Neural progenitor cell (in vitro differentiated cells): ENCODE measurements around the gene YAP1. TPM values are rescaled to one million over a fixed set of nuclear protein-coding genes. Genes with fewer than 3 reads are reported as not detected.

ENCODE experiments used
- DNase-seq: peaks from one replicate; pipeline ENCODE4 v3.0.0-alpha.2; 2016; ENCODE audit warnings: low spot score
- H2AFZ ChIP-seq: fragments of 200-600 bp; sonication (generic); replicated peaks from 2 replicates; pipeline ENCODE4 v1.6.1; 2016; ENCODE audit warnings: antibody characterized with exemption
- H3F3A ChIP-seq: fragments of 200-600 bp; sonication (generic); 2 replicates; pipeline ENCODE4 v1.6.1; 2016; ENCODE audit warnings: antibody characterized with exemption, low read depth
- H3K27ac ChIP-seq: fragments of 200-600 bp; sonication (generic); 2 replicates; pipeline ENCODE4 v1.5.1; 2016; ENCODE audit warnings: mild to moderate bottlenecking
- H3K27me3 ChIP-seq: fragments of 200-600 bp; sonication (generic); 2 replicates; pipeline ENCODE4 v1.6.1; 2016; ENCODE audit warnings: mild to moderate bottlenecking, moderate library complexity
- H3K36me3 ChIP-seq: fragments of 200-600 bp; sonication (generic); 2 replicates; pipeline ENCODE4 v1.5.1; 2016
- H3K4me1 ChIP-seq: fragments of 200-600 bp; sonication (generic); 2 replicates; pipeline ENCODE4 v1.6.1; 2016; ENCODE audit warnings: mixed run types
- H3K4me2 ChIP-seq: fragments of 200-600 bp; sonication (generic); 2 replicates; pipeline ENCODE4 v1.6.1; 2016
- H3K4me3 ChIP-seq: fragments of 200-600 bp; sonication (generic); 2 replicates; pipeline ENCODE4 v1.5.1; 2016
- H3K79me2 ChIP-seq: fragments of 200-600 bp; sonication (generic); 2 replicates; pipeline ENCODE4 v1.6.1; 2016; ENCODE audit warnings: low read depth
- H3K9ac ChIP-seq: fragments of 200-600 bp; sonication (generic); 2 replicates; pipeline ENCODE4 v1.6.1; 2016
- H3K9me3 ChIP-seq: fragments of 200-600 bp; sonication (generic); 2 replicates; pipeline ENCODE4 v1.5.1; 2016; ENCODE audit warnings: low read depth
- H4K20me1 ChIP-seq: fragments of 200-600 bp; sonication (generic); 2 replicates; pipeline ENCODE4 v1.6.1; 2016; ENCODE audit warnings: low read depth
- H3K27ac Mint-ChIP-seq: 3 replicates; pipeline ENCODE4 v1.8.0; 2021; ENCODE audit warnings: mixed read lengths
- H3K27me3 Mint-ChIP-seq: 2 replicates; pipeline ENCODE4 v1.8.0; 2022; ENCODE audit warnings: low read depth, mild to moderate bottlenecking, inconsistent platforms, moderate library complexity, mixed read lengths; ENCODE audit not compliant: insufficient read depth
- H3K36me3 Mint-ChIP-seq: 3 replicates; pipeline ENCODE4 v1.8.0; 2021; ENCODE audit warnings: mixed read lengths
- H3K4me1 Mint-ChIP-seq: 3 replicates; pipeline ENCODE4 v1.8.0; 2021; ENCODE audit warnings: mixed read lengths
- H3K4me3 Mint-ChIP-seq: 3 replicates; pipeline ENCODE4 v1.8.0; 2021; ENCODE audit warnings: mild to moderate bottlenecking, moderate library complexity, mixed read lengths
- H3K9me3 Mint-ChIP-seq: 3 replicates; pipeline ENCODE4 v1.8.0; 2020; ENCODE audit warnings: mixed read lengths
- EZH2 ChIP-seq: fragments of 200-600 bp; sonication (generic); IDR thresholded peaks from 2 replicates; pipeline ENCODE4 v1.6.1; 2017; ENCODE audit warnings: antibody characterized with exemption, mild to moderate bottlenecking, moderate library complexity
- EZH2phosphoT487 ChIP-seq: fragments of 200-600 bp; sonication (generic); IDR thresholded peaks from 2 replicates; pipeline ENCODE4 v1.6.1; 2017; ENCODE audit warnings: antibody characterized with exemption
- total RNA-seq: library from RNA; depleted of rRNA; stranded (reverse); fragments of >200 nt; gene quantifications from 2 replicates; pipeline ENCODE4 v1.2.3, GENCODE V29; 2015; ENCODE audit warnings: low replicate concordance
- TF ChIP-seq, protein P1 (sequence below): fragments of 200-600 bp; sonication (generic); IDR thresholded peaks from 2 replicates; pipeline ENCODE4 v1.5.1; 2017; ENCODE audit warnings: antibody characterized with exemption, mild to moderate bottlenecking

The YAP1 gene
- total RNA-seq, 1 donor from 2014 or later = 59.9 TPM

DNA sequence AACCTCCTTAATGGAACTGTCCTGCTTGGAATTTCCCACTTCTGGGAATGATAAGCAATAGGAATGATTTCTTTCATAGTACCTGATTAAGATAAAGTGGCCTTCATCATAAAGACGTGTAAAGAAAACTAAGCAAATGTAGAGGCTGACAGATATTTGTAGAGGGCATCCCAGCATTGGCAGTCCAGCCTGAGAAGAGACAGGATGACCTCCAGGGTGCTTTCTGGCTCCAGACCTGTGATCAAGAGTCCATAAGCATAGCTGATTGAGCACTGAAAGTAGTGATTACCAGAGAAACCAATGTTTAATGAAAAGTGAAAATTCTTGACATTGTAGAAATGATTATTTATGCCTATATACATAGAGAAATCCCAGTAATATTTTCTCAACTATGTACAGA lies 33.6 kb downstream of the YAP1 start:
- peaks cover 96% of the 10 kb centered on the region for H3K79me2 ChIP-seq
- Mint-ChIP-seq H3K9me3 (peaks cover 5% of the 10 kb centered on the region), H3K27ac (no peak overlapping the region), H3K4me3 (no peak overlapping the region), H3K4me1 (peaks cover 16% of the 10 kb centered on the region), H3K36me3 (peaks cover 41% of the 10 kb centered on the region), H3K27me3 (no peaks in the 10 kb centered on the region)
- no peak overlapping the region for H3K9ac ChIP-seq
- DNase-seq = no peak
- no peak overlapping the region for H3K4me3 ChIP-seq
- peaks cover 15% of the 10 kb centered on the region for H3K4me1 ChIP-seq
- H3K4me2 ChIP-seq = no peak overlapping the region
- H3K9me3 ChIP-seq = no peaks in the 10 kb centered on the region
- H3K27me3 ChIP-seq = no peaks in the 10 kb centered on the region
- no peak overlapping the region for H2AFZ ChIP-seq
- no peak overlapping the region for H3K27ac ChIP-seq
- no peaks in the 10 kb centered on the region for H3F3A ChIP-seq
- H4K20me1 ChIP-seq = peaks cover 28% of the 10 kb centered on the region
- TF ChIP-seq EZH2phosphoT487 = no peak
- H3K36me3 ChIP-seq = no peaks in the 10 kb centered on the region

DNA sequence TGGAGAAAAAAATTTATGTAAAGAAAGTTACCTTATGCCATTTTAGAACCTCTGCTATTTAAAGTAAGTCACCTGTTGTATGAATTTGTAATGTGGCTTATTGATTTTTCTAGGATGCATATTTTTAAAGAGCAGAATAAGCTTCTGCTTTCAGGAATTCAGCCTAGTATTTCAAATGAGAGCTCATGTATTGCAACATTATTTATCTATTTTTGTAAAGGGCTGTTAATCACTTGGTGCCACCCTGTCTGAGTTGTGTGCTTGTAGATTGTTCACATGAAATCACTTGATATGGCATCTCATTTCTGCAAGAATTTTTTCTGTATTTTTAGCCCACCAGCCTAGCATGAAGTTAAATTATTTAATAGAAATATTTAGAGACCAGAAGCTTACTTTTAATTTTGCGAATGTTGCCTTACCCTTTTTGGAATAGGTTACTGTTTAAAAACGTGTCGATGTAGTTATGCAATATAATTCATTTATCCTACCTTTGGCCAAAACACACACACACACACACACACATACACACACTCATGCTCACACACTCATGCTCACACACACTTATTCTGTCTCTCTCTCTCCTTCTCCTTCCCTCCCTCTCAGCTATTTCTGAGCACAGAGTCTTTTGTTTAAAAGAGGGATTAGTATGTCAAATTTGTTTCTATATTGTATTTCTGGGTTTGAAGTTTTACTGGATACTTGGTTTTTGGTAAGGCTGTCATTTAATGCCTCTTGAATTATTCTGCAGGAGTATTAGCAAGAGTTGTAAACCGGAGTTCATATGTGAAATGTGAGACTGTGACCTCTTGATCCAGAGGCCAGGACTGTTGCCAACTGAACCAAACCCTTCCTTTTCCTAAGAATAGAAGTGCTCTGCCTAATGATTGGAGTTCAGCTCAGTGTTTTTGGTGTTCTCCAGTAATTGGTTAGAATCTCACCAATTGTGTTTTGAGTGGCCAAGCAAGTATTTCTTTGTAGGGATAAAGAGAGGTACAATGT lies 34.4 kb downstream of the YAP1 start:
- Histone ChIP-seq H3K9ac (no peak overlapping the region), H3K9me3 (no peaks in the 10 kb centered on the region), H3K27me3 (no peaks in the 10 kb centered on the region), H3K27ac (no peak overlapping the region), H3K79me2 (peaks cover 96% of the 10 kb centered on the region), H3K4me3 (no peak overlapping the region), H3F3A (no peaks in the 10 kb centered on the region), H2AFZ (no peak overlapping the region), H3K36me3 (no peaks in the 10 kb centered on the region), H3K4me1 (peaks cover 15% of the 10 kb centered on the region), H4K20me1 (peaks cover 28% of the 10 kb centered on the region), H3K4me2 (peak overlapping the region; percentile 38)
- peak; percentile 15 for DNase-seq
- TF ChIP-seq EZH2phosphoT487 (no peak), EZH2 (no peak)
- TF ChIP-seq, protein P1, sequence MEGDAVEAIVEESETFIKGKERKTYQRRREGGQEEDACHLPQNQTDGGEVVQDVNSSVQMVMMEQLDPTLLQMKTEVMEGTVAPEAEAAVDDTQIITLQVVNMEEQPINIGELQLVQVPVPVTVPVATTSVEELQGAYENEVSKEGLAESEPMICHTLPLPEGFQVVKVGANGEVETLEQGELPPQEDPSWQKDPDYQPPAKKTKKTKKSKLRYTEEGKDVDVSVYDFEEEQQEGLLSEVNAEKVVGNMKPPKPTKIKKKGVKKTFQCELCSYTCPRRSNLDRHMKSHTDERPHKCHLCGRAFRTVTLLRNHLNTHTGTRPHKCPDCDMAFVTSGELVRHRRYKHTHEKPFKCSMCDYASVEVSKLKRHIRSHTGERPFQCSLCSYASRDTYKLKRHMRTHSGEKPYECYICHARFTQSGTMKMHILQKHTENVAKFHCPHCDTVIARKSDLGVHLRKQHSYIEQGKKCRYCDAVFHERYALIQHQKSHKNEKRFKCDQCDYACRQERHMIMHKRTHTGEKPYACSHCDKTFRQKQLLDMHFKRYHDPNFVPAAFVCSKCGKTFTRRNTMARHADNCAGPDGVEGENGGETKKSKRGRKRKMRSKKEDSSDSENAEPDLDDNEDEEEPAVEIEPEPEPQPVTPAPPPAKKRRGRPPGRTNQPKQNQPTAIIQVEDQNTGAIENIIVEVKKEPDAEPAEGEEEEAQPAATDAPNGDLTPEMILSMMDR = no peak
- H3K27me3 Mint-ChIP-seq = no peaks in the 10 kb centered on the region
- peaks cover 16% of the 10 kb centered on the region for H3K4me1 Mint-ChIP-seq
- peaks cover 48% of the 10 kb centered on the region for H3K36me3 Mint-ChIP-seq
- H3K4me3 Mint-ChIP-seq = no peak overlapping the region
- H3K27ac Mint-ChIP-seq = peak overlapping the region; percentile 22
- peaks cover 12% of the 10 kb centered on the region for H3K9me3 Mint-ChIP-seq

GRCh38 chr11:102147015-102147414 lies 36.8 kb downstream of the YAP1 start:
- Histone ChIP-seq H3K27me3 (no peaks in the 10 kb centered on the region), H3K9me3 (no peaks in the 10 kb centered on the region), H4K20me1 (peaks cover 28% of the 10 kb centered on the region), H3K4me3 (no peak overlapping the region), H3K79me2 (peaks cover 97% of the 10 kb centered on the region), H3F3A (no peaks in the 10 kb centered on the region), H3K4me2 (no peak overlapping the region), H3K27ac (no peak overlapping the region), H3K9ac (no peak overlapping the region), H3K36me3 (no peaks in the 10 kb centered on the region), H3K4me1 (peaks cover 15% of the 10 kb centered on the region), H2AFZ (no peak overlapping the region)
- Mint-ChIP-seq H3K4me1 (peaks cover 16% of the 10 kb centered on the region), H3K4me3 (no peak overlapping the region), H3K36me3 (peaks cover 46% of the 10 kb centered on the region), H3K9me3 (peaks cover 20% of the 10 kb centered on the region), H3K27me3 (no peaks in the 10 kb centered on the region), H3K27ac (no peak overlapping the region)
- DNase-seq = no peak
- TF ChIP-seq EZH2phosphoT487 (no peak), EZH2 (no peak)
- TF ChIP-seq, protein P1 = no peak

GRCh38 chr11:102147632-102148031 lies 37.4 kb downstream of the YAP1 start:
- no peak overlapping the region for H3K4me2 ChIP-seq
- H3K36me3 ChIP-seq = no peaks in the 10 kb centered on the region
- H3K36me3 Mint-ChIP-seq = peaks cover 49% of the 10 kb centered on the region
- H3K27ac ChIP-seq = no peak overlapping the region
- H4K20me1 ChIP-seq = peaks cover 28% of the 10 kb centered on the region
- no peaks in the 10 kb centered on the region for H3K27me3 ChIP-seq
- TF ChIP-seq EZH2 (no peak), EZH2phosphoT487 (no peak)
- TF ChIP-seq, protein P1 = no peak
- H3K27ac Mint-ChIP-seq = no peak overlapping the region
- H3K4me3 ChIP-seq = no peak overlapping the region
- peaks cover 15% of the 10 kb centered on the region for H3K4me1 ChIP-seq
- H3K4me1 Mint-ChIP-seq = peaks cover 16% of the 10 kb centered on the region
- no peaks in the 10 kb centered on the region for H3K9me3 ChIP-seq
- no peak for DNase-seq
- H3K9me3 Mint-ChIP-seq = peaks cover 23% of the 10 kb centered on the region
- peak overlapping the region; percentile 4 for H3K9ac ChIP-seq
- H3K27me3 Mint-ChIP-seq = no peaks in the 10 kb centered on the region
- H2AFZ ChIP-seq = no peak overlapping the region
- peaks cover 97% of the 10 kb centered on the region for H3K79me2 ChIP-seq
- H3K4me3 Mint-ChIP-seq = no peak overlapping the region
- no peaks in the 10 kb centered on the region for H3F3A ChIP-seq
